ENCODE data around the gene TMEM132D.

GRCh38 chr12:129325566-129325965, 578.3 kb downstream of the TMEM132D start:
- TF ChIP-seq PREB (CRISPR knock-in tag; IDR thresholded peaks at IDR 0.05; ENCODE audit: borderline replicate concordance) (no peak), MAX (CRISPR knock-in tag; IDR thresholded peaks at IDR 0.05) (no peak), CTCF (IDR thresholded peaks at IDR 0.05) (no peak), IRF2 (CRISPR knock-in tag; IDR thresholded peaks at IDR 0.05; ENCODE audit: borderline replicate concordance, low read depth) (no peak), STAT6 (CRISPR knock-in tag; conservative IDR thresholded peaks at IDR 0.05; ENCODE audit: low read depth) (no peak)

All from WTC11 (cell line).